HG03103 (cell line): ENCODE data around the gene APOA5.
A peak's percentile ranks its signal among the peaks of the same experiment; 100 is the strongest.
"Not testable (repeated sequence)": the region's sequence is repeated elsewhere in the genome, so short reads cannot be mapped to it uniquely, and the experiment has no call there.

Experiments used
- ATAC-seq: cut with Tn5 transposase; IDR thresholded peaks from one replicate; pipeline ENCODE4 v1.9.1; 2021; ENCODE audit warnings: low read depth; ENCODE audit not compliant: unreplicated experiment

The APOA5 gene

GRCh38 chr11:116801662-116802061 is 10.0 kb upstream of the APOA5 start:
- not testable (repeated sequence) for ATAC-seq

GRCh38 chr11:116800610-116801009 is 8.9 kb upstream of the APOA5 start:
- no peak for ATAC-seq

- ATAC-seq = no peak
Observed at GRCh38 chr11:116798368-116798767, 6.7 kb upstream of the APOA5 start.

- ATAC-seq = no peak
Observed at GRCh38 chr11:116797816-116798215, 6.1 kb upstream of the APOA5 start.

GRCh38 chr11:116796548-116796947 is 4.9 kb upstream of the APOA5 start:
- no peak for ATAC-seq

- ATAC-seq = no peak
Observed at GRCh38 chr11:116794851-116795250, 3.2 kb upstream of the APOA5 start.

- no peak for ATAC-seq
Observed at GRCh38 chr11:116793772-116794097, 2.1 kb upstream of the APOA5 start.

GRCh38 chr11:116792869-116793771 is 1.4 kb upstream of the APOA5 start:
- ATAC-seq = no peak

- no peak for ATAC-seq
Observed at GRCh38 chr11:116792144-116792868, 627 bp upstream of the APOA5 start.

- ATAC-seq = no peak
Observed at GRCh38 chr11:116791002-116791812, 472 bp downstream of the APOA5 start.

- ATAC-seq = no peak
Observed at GRCh38 chr11:116790167-116791001, 1.3 kb downstream of the APOA5 start.

- no peak for ATAC-seq
Observed at GRCh38 chr11:116788975-116789374, 2.7 kb downstream of the APOA5 start.

- no peak for ATAC-seq
Observed at GRCh38 chr11:116788534-116788933, 3.1 kb downstream of the APOA5 start.

GRCh38 chr11:116787786-116788486 is 3.7 kb downstream of the APOA5 start, which contains the start of gene ZPR1:
Gene ZPR1, minus strand, starts transcription at chr11:116788023. Its CDS starts 33 bp downstream, at chr11:116787990.
- peak; percentile 84 for ATAC-seq

GRCh38 chr11:116787436-116787785 is 4.3 kb downstream of the APOA5 start:
- ATAC-seq = peak; percentile 7

- ATAC-seq = no peak
Observed at GRCh38 chr11:116786966-116787365, 4.7 kb downstream of the APOA5 start.

- no peak for ATAC-seq
Observed at GRCh38 chr11:116786326-116786725, 5.4 kb downstream of the APOA5 start.

- ATAC-seq = no peak
Observed at GRCh38 chr11:116782728-116783127, 9.0 kb downstream of the APOA5 start.

- ATAC-seq = no peak
Observed at GRCh38 chr11:116778556-116778955, 13.1 kb downstream of the APOA5 start.

GRCh38 chr11:116777056-116777455 is 14.6 kb downstream of the APOA5 start:
- no peak for ATAC-seq
